Parathyroid adenoma (tissue), 2 donors: Measurements from ENCODE around the gene ANAPC15.

Experiments
- H2AFZ ChIP-seq: fragments of 300-600 bp; sonication (generic); one replicate; pipeline ENCODE4 v1.7.0; 2017; ENCODE audit warnings: antibody characterized with exemption, mild to moderate bottlenecking
- H3K27ac ChIP-seq: fragments of 300-600 bp; sonication (generic); one replicate; pipeline ENCODE4 v1.7.0; 2017
- H3K27me3 ChIP-seq: fragments of 300-600 bp; sonication (generic); one replicate; pipeline ENCODE4 v1.7.0; 2017; ENCODE audit warnings: low read length; ENCODE audit not compliant: control insufficient read depth, insufficient read depth
- H3K36me3 ChIP-seq: fragments of 300-600 bp; sonication (generic); one replicate; pipeline ENCODE4 v1.7.0; 2017; ENCODE audit warnings: low read length; ENCODE audit not compliant: control insufficient read depth, insufficient read depth
- H3K4me1 ChIP-seq: fragments of 300-600 bp; sonication (generic); one replicate; pipeline ENCODE4 v1.7.0; 2017; ENCODE audit warnings: control low read depth
- H3K4me2 ChIP-seq: fragments of 300-600 bp; sonication (generic); one replicate; pipeline ENCODE4 v1.7.0; 2017; ENCODE audit warnings: low read length
- H3K4me3 ChIP-seq: fragments of 300-600 bp; sonication (generic); one replicate; pipeline ENCODE4 v1.7.0; 2017; ENCODE audit warnings: low read depth, low read length
- H3K79me2 ChIP-seq: fragments of 300-600 bp; sonication (generic); one replicate; pipeline ENCODE4 v1.7.0; 2017; ENCODE audit warnings: control low read depth
- H3K9ac ChIP-seq: fragments of 300-600 bp; sonication (generic); one replicate; pipeline ENCODE4 v1.7.0; 2017; ENCODE audit warnings: mild to moderate bottlenecking
- H3K9me3 ChIP-seq: fragments of 300-600 bp; sonication (generic); one replicate; pipeline ENCODE4 v1.7.0; 2017; ENCODE audit warnings: low read length; ENCODE audit not compliant: control insufficient read depth
- TF ChIP-seq, protein P1 (sequence below): fragments of 300-600 bp; sonication (generic); IDR thresholded peaks from one replicate; pipeline ENCODE4 v1.7.0; 2017; ENCODE audit warnings: antibody characterized with exemption, mild to moderate bottlenecking
- donor health status: primary hyperparathyroidism.

ANAPC15 gene

DNA sequence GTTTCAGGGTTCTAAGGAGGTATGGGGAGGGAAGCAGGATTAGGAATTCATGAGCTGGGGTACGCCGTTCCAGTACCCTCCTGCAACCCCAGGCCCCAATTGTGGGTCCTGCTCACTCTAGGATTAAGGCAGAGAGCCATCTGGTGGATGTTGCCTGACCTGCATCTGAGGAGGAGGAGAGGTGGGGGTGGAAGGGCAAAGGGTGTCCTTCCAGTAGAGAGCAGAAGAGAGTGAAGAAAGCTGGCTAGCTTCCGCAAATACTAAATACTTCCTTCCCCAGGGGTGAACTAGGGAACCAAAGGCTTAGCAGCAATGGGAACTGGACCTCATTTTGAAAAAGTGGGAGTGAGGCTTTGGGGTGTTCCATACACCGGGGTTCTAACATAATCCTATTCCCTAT lies 21.2 kb downstream of the ANAPC15 start:
- H3K9me3 ChIP-seq: no peaks in the 10 kb centered on the region
- no peaks in the 10 kb centered on the region for H3K4me1 ChIP-seq
- peaks cover 5% of the 10 kb centered on the region for H3K79me2 ChIP-seq
- H3K4me3 ChIP-seq: no peak overlapping the region
- H3K9ac ChIP-seq: no peak overlapping the region
- TF ChIP-seq, protein P1, sequence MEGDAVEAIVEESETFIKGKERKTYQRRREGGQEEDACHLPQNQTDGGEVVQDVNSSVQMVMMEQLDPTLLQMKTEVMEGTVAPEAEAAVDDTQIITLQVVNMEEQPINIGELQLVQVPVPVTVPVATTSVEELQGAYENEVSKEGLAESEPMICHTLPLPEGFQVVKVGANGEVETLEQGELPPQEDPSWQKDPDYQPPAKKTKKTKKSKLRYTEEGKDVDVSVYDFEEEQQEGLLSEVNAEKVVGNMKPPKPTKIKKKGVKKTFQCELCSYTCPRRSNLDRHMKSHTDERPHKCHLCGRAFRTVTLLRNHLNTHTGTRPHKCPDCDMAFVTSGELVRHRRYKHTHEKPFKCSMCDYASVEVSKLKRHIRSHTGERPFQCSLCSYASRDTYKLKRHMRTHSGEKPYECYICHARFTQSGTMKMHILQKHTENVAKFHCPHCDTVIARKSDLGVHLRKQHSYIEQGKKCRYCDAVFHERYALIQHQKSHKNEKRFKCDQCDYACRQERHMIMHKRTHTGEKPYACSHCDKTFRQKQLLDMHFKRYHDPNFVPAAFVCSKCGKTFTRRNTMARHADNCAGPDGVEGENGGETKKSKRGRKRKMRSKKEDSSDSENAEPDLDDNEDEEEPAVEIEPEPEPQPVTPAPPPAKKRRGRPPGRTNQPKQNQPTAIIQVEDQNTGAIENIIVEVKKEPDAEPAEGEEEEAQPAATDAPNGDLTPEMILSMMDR: peak; percentile 72
- H2AFZ ChIP-seq: no peak overlapping the region
- no peak overlapping the region for H3K4me2 ChIP-seq
- H3K27ac ChIP-seq: no peak overlapping the region
- no peaks in the 10 kb centered on the region for H3K27me3 ChIP-seq
- H3K36me3 ChIP-seq: no peaks in the 10 kb centered on the region

DNA sequence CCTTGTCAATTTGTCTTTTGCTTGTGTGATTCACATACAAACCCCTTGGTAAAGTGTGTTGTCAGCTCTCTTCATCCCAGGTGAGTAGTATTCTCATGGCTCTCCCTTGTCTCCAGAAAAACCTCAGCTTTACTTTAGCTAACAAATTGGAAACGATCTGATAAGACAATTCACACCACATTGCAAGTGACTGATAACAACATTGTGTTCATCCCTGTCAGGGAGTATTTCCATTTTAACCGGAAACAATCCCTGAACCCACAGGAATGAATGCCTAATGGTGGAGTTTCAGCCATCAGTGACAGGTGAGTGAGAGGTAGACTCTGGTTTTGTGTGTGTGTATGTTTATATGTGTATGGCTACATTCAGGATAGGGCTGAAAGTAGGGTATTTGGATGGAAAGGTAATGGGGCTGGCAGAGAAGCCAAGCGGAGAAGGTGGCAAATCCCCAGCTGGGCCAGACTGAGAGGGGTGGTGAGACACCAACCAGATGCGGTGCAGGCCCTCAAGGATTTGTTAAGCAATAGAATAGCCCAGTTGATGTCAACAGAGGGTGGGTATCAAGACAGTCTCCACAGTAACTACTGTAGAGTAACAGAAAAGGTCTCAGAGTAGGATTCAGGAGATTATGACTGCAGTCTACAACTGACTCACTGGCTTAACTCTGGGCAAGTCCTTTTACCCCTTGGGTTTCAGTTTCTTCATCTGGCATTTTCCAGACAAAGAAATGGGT lies 24.3 kb downstream of the ANAPC15 start:
- Histone ChIP-seq H3K9ac (no peak overlapping the region), H3K4me1 (no peaks in the 10 kb centered on the region), H3K36me3 (no peaks in the 10 kb centered on the region), H3K4me2 (no peak overlapping the region), H3K79me2 (peaks cover 5% of the 10 kb centered on the region), H2AFZ (no peak overlapping the region), H3K9me3 (no peaks in the 10 kb centered on the region), H3K27me3 (no peaks in the 10 kb centered on the region), H3K27ac (peak overlapping the region; percentile 15), H3K4me3 (no peak overlapping the region)
- TF ChIP-seq, protein P1: no peak

DNA sequence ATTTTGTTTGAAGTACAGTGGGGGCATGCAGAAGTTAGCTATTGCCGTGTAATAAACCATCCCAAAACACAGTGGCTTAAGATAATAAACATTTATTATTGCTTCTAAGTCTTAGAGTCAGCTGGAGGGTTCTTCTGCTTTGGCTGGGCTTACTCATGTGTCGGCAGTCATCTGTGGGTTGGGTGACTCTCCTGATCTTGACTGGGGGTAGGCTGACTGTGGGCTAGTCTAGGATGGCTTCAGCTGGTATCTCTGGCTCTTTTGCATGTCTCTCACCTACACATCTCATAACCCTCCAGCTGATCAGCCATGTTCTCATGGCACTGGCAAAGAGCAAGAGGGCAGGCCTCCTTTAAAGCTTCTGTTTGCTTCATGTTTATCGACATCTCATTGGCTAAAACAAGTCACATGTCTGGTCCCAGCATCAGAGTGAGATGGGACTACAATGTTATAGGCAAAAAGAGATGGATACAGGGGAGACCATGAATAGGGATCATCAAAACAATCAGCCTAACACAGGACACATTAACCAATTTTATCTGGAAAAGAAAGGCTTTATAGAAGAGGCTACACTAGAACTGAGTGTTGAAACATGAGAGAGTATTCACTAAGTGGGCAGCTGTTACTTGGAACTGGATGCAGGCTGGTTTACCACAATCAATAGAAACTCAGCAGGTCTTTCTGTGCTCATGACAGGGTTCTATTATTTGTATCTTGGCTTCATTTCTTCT lies 26.7 kb downstream of the ANAPC15 start:
- peaks cover 4% of the 10 kb centered on the region for H3K4me1 ChIP-seq
- peaks cover 4% of the 10 kb centered on the region for H3K79me2 ChIP-seq
- H3K4me3 ChIP-seq: no peak overlapping the region
- no peaks in the 10 kb centered on the region for H3K36me3 ChIP-seq
- no peak overlapping the region for H3K27ac ChIP-seq
- no peak overlapping the region for H2AFZ ChIP-seq
- TF ChIP-seq, protein P1: no peak
- no peak overlapping the region for H3K4me2 ChIP-seq
- H3K27me3 ChIP-seq: no peaks in the 10 kb centered on the region
- no peak overlapping the region for H3K9ac ChIP-seq
- H3K9me3 ChIP-seq: no peaks in the 10 kb centered on the region

DNA sequence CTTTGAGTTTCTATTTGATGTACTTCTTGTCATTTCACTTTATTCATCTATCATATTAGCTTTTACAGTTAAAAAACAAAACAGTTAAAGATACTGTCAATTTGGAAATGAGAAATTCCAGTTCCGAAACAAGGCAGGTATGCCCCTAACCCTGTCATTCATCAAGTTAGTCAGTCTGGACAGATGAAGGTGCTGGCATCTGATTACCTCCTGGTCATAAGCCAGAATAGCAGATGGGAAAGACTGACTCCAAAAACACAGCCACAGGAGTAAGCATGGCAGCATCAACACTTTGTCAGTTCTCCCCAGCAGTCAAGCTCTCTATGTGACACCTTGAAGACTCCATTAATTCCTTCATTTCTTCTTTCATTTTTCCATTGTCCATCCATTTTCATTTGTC lies 27.5 kb downstream of the ANAPC15 start:
- H3K9me3 ChIP-seq: no peaks in the 10 kb centered on the region
- H3K79me2 ChIP-seq: peaks cover 4% of the 10 kb centered on the region
- no peak overlapping the region for H3K27ac ChIP-seq
- no peaks in the 10 kb centered on the region for H3K36me3 ChIP-seq
- no peaks in the 10 kb centered on the region for H3K27me3 ChIP-seq
- H3K4me2 ChIP-seq: no peak overlapping the region
- TF ChIP-seq, protein P1: no peak
- H2AFZ ChIP-seq: no peak overlapping the region
- no peak overlapping the region for H3K9ac ChIP-seq
- H3K4me1 ChIP-seq: peaks cover 4% of the 10 kb centered on the region
- H3K4me3 ChIP-seq: no peak overlapping the region
